HCT116 (cell line): ENCODE measurements around the gene ENTPD5. TPM values are rescaled to one million over a fixed set of nuclear protein-coding genes. Genes with fewer than 3 reads are reported as not detected.
A peak's percentile ranks its signal among the peaks of the same experiment; 100 is the strongest.

ENCODE experiments used
- ATAC-seq: fragments of 200-7000 bp; cut with Tn5 transposase; 2 replicates; pipeline ENCODE4 v1.9.1; 2020; ENCODE audit warnings: mild to moderate bottlenecking, moderate library complexity
- BruUV-seq: library from RNA; stranded (reverse); fragments of 400-500 nt; replicated peaks from 2 replicates; lab custom pipeline; 2021; lab: Mats Ljungman, UMichigan
- CTCF ChIA-PET: fragments of 300-600 bp; sonication (Branson Sonifier 250); formaldehyde crosslinking; loops from one replicate; lab custom pipeline; 2021; ENCODE audit warnings: antibody characterized with exemption; lab: Charles Lee
- POLR2A ChIA-PET: fragments of 300-600, 350-600 bp; sonication (Branson Sonifier 250); formaldehyde crosslinking; loops from one replicate; lab custom pipeline; 2021; ENCODE audit warnings: antibody characterized with exemption; lab: Charles Lee
- RAD21 ChIA-PET, 2 experiments: fragments of 300-600 bp; sonication (Branson Sonifier 250); formaldehyde crosslinking; loops; one replicate each; lab custom pipeline; 2023; ENCODE audit warnings: low total read pairs in 2 of 2; ENCODE audit not compliant: uncharacterized antibody in 2 of 2, unreplicated experiment in 2 of 2, low non-redundant PET in 1 of 2; lab: Charles Lee
- DNase-seq: peaks from one replicate; pipeline ENCODE4 v3.0.0-alpha.2; 2010; ENCODE audit warnings: low read depth, low spot score
- H2AFZ ChIP-seq: fragments of 200-600 bp; shearing (Covaris generic), sonication (generic); 2 replicates; pipeline ENCODE4 v1.6.1; 2017; ENCODE audit warnings: low read depth, mixed run types, mixed read lengths, antibody characterized with exemption, low read length; ENCODE audit not compliant: poor library complexity, severe bottlenecking
- H3K27ac ChIP-seq: 2 replicates; pipeline ENCODE4 v1.5.1; 2012; ENCODE audit warnings: low read depth, low read length
- H3K27me3 ChIP-seq: fragments of 200-600 bp; sonication (generic); 2 replicates; pipeline ENCODE4 v1.6.1; 2016; ENCODE audit warnings: mixed run types, low read length, mixed read lengths; ENCODE audit not compliant: insufficient read depth
- H3K36me3 ChIP-seq, 2 experiments: fragments of 200-500 bp in 1 of 2; fragments of 200-600 bp in 1 of 2; sonication (Bioruptor generic) in 1 of 2; sonication (generic) in 1 of 2; 2 replicates each; pipeline versions ENCODE4 v1.5.1 to v1.6.1; 2014 to 2016; ENCODE audit warnings: low read length in 2 of 2, inconsistent platforms in 1 of 2, mixed read lengths in 1 of 2, mixed run types in 1 of 2; ENCODE audit not compliant: insufficient read depth in 2 of 2, control insufficient read depth in 1 of 2
- H3K4me1 ChIP-seq, 2 experiments: fragments of 200-600 bp in 1 of 2; sonication (generic) in 1 of 2; 2 replicates each; pipeline versions ENCODE4 v1.5.1 to v1.6.1; 2012 to 2017; ENCODE audit warnings: low read length in 2 of 2, inconsistent platforms in 1 of 2, mild to moderate bottlenecking in 1 of 2, mixed read lengths in 1 of 2, mixed run types in 1 of 2, moderate library complexity in 1 of 2; ENCODE audit not compliant: insufficient read depth in 2 of 2, control insufficient read depth in 1 of 2
- H3K4me2 ChIP-seq: fragments of 200-600 bp; sonication (generic); 2 replicates; pipeline ENCODE4 v1.6.1; 2017; ENCODE audit warnings: mixed run types, low read length, mixed read lengths
- H3K4me3 ChIP-seq, 2 experiments: fragments of 200-600 bp in 1 of 2; sonication (generic) in 1 of 2; replicated peaks in 1 of 2; 2 replicates each; pipeline ENCODE4 v1.5.1; 2011 to 2016; ENCODE audit warnings: low read length in 2 of 2, control low read depth in 1 of 2, low read depth in 1 of 2, mild to moderate bottlenecking in 1 of 2, mixed read lengths in 1 of 2, mixed run types in 1 of 2
- H3K79me2 ChIP-seq: fragments of 200-600 bp; sonication (generic); 2 replicates; pipeline ENCODE4 v1.6.1; 2017; ENCODE audit warnings: mild to moderate bottlenecking, mixed run types, low read length, moderate library complexity, mixed read lengths; ENCODE audit not compliant: insufficient read depth
- H3K9ac ChIP-seq: fragments of 200-600 bp; sonication (generic); 2 replicates; pipeline ENCODE4 v1.6.1; 2016; ENCODE audit warnings: low read length, mixed read lengths
- H3K9me2 ChIP-seq: fragments of 200-600 bp; sonication (generic), shearing (Covaris generic); 2 replicates; pipeline ENCODE4 v1.6.1; 2017; ENCODE audit warnings: mixed run types, mild to moderate bottlenecking, moderate library complexity; ENCODE audit not compliant: insufficient read depth
- H3K9me3 ChIP-seq, 2 experiments: fragments of 200-500 bp in 1 of 2; fragments of 200-600 bp in 1 of 2; sonication (Bioruptor generic) in 1 of 2; sonication (generic) in 1 of 2; 2 replicates each; pipeline ENCODE4 v1.6.1; 2014 to 2017; ENCODE audit warnings: low read length in 2 of 2, mixed read lengths in 2 of 2, inconsistent platforms in 1 of 2, low read depth in 1 of 2, mild to moderate bottlenecking in 1 of 2, mixed run types in 1 of 2, moderate library complexity in 1 of 2; ENCODE audit not compliant: control insufficient read depth in 1 of 2, insufficient read depth in 1 of 2
- H4K20me1 ChIP-seq: fragments of 200-600 bp; sonication (generic), shearing (Covaris generic); 2 replicates; pipeline ENCODE4 v1.6.1; 2017; ENCODE audit warnings: mixed run types, mild to moderate bottlenecking, moderate library complexity; ENCODE audit not compliant: insufficient read depth
- CBX3 ChIP-seq: IDR thresholded peaks from 2 replicates; pipeline ENCODE4 v1.6.1; 2012; ENCODE audit warnings: low read depth
- CEBPB ChIP-seq: IDR thresholded peaks from 2 replicates; pipeline ENCODE4 v1.6.1; 2012; ENCODE audit warnings: low read depth
- EGR1 ChIP-seq: IDR thresholded peaks from 2 replicates; pipeline ENCODE4 v1.6.1; 2012; ENCODE audit warnings: low read depth
- EZH2 ChIP-seq: fragments of 200-600 bp; sonication (generic); IDR thresholded peaks from 2 replicates; pipeline ENCODE4 v1.6.1; 2017; ENCODE audit warnings: antibody characterized with exemption, mixed run types
- EZH2phosphoT487 ChIP-seq: fragments of 200-600 bp; IDR thresholded peaks from 2 replicates; pipeline ENCODE4 v1.6.1; 2018; ENCODE audit warnings: antibody characterized with exemption, borderline replicate concordance
- FOSL1 ChIP-seq: IDR thresholded peaks from 2 replicates; pipeline ENCODE4 v1.6.1; 2012; ENCODE audit warnings: low read depth
- MAX ChIP-seq: IDR thresholded peaks from 2 replicates; pipeline ENCODE4 v1.6.1; 2012
- POLR2A ChIP-seq: IDR thresholded peaks from 2 replicates; pipeline ENCODE4 v1.7.0; 2011; ENCODE audit warnings: borderline replicate concordance; ENCODE audit not compliant: insufficient read depth, insufficient read length; ENCODE audit errors: extremely low read depth
- POLR2AphosphoS5 ChIP-seq: IDR thresholded peaks from 2 replicates; pipeline ENCODE4 v1.6.1; 2011; ENCODE audit warnings: mild to moderate bottlenecking, low read depth, low read length, moderate library complexity
- RAD21 ChIP-seq: IDR thresholded peaks from 2 replicates; pipeline ENCODE4 v1.6.1; 2012; ENCODE audit warnings: low read depth, mild to moderate bottlenecking
- REST ChIP-seq: IDR thresholded peaks from 2 replicates; pipeline ENCODE4 v1.6.1; 2012; ENCODE audit warnings: low read depth
- SP1 ChIP-seq: IDR thresholded peaks from 2 replicates; pipeline ENCODE4 v1.6.1; 2012; ENCODE audit warnings: low read depth
- SRF ChIP-seq: IDR thresholded peaks from 2 replicates; pipeline ENCODE4 v1.6.1; 2012; ENCODE audit warnings: low read depth
- TCF7L2 ChIP-seq: IDR thresholded peaks from 2 replicates; pipeline ENCODE4 v1.7.0; 2011; ENCODE audit warnings: borderline replicate concordance, inconsistent platforms; ENCODE audit not compliant: insufficient read depth, insufficient read length; ENCODE audit errors: extremely low read depth
- YY1 ChIP-seq: IDR thresholded peaks from 2 replicates; pipeline ENCODE4 v1.6.1; 2011; ENCODE audit warnings: low read length, low read depth, moderate library complexity, mild to moderate bottlenecking; ENCODE audit not compliant: insufficient replicate concordance; ENCODE audit errors: extremely low read depth
- ZFX ChIP-seq: fragments of 450-650 bp; IDR thresholded peaks from 2 replicates; pipeline ENCODE4 v1.6.1; 2017
- ZNF274 ChIP-seq: fragments of 200-500 bp; sonication (Bioruptor generic); IDR thresholded peaks from 2 replicates; pipeline ENCODE4 v1.6.1; 2014; ENCODE audit warnings: mild to moderate bottlenecking, low read depth, low read length, inconsistent platforms
- intact Hi-C: fragments of 100-400 bp; cut with micrococcal nuclease; formaldehyde crosslinking; loops from 2 replicates; pipeline ENCODE4 v1.10.0; 2022
- total RNA-seq: library from RNA; stranded (reverse); gene quantifications from one replicate; pipeline ENCODE4 v1.2.1, GENCODE V29; 2021; ENCODE audit not compliant: unreplicated experiment
- TF ChIP-seq, protein P1 (sequence below): IDR thresholded peaks from 2 replicates; pipeline ENCODE4 v1.6.1; 2011; ENCODE audit warnings: mild to moderate bottlenecking, low read length, moderate library complexity; ENCODE audit not compliant: insufficient replicate concordance; ENCODE audit errors: extremely low read depth
- TF ChIP-seq, protein P2 (sequence below), 3 experiments: fragments of 200-600 bp in 1 of 3; sonication (generic) in 1 of 3; IDR thresholded peaks in 2 of 3; conservative IDR thresholded peaks in 1 of 3; 2 replicates each; pipeline ENCODE4 v1.5.1; 2012 to 2017; ENCODE audit warnings: low read depth in 2 of 3, low read length in 2 of 3, antibody characterized with exemption in 1 of 3, borderline replicate concordance in 1 of 3, control low read depth in 1 of 3, mild to moderate bottlenecking in 1 of 3, mixed read lengths in 1 of 3, mixed run types in 1 of 3, moderate library complexity in 1 of 3; ENCODE audit not compliant: insufficient read depth in 1 of 3
- TF ChIP-seq, protein P3 (sequence below): IDR thresholded peaks from 2 replicates; pipeline ENCODE4 v1.6.1; 2012

ENTPD5 gene
- total RNA-seq, 1 experiment from 2014 or later: 14.4 TPM

GRCh38 chr14:74018174-74018585, 908 bp downstream of the ENTPD5 start:
- no peaks in the 10 kb centered on the region for H3K27me3 ChIP-seq
- H3K36me3 ChIP-seq: no peaks in the 10 kb centered on the region
- H3K9me3 ChIP-seq: no peaks in the 10 kb centered on the region
- intact Hi-C loops: loop anchor here (5.0 kb wide), 1 partner anchor 66 kb away; the partner anchor contains the start of genes COQ6 and FAM161B
- no peaks in the 10 kb centered on the region for H3K9me2 ChIP-seq
- BruUV-seq: no TSS peak
- TF ChIP-seq, protein P1, sequence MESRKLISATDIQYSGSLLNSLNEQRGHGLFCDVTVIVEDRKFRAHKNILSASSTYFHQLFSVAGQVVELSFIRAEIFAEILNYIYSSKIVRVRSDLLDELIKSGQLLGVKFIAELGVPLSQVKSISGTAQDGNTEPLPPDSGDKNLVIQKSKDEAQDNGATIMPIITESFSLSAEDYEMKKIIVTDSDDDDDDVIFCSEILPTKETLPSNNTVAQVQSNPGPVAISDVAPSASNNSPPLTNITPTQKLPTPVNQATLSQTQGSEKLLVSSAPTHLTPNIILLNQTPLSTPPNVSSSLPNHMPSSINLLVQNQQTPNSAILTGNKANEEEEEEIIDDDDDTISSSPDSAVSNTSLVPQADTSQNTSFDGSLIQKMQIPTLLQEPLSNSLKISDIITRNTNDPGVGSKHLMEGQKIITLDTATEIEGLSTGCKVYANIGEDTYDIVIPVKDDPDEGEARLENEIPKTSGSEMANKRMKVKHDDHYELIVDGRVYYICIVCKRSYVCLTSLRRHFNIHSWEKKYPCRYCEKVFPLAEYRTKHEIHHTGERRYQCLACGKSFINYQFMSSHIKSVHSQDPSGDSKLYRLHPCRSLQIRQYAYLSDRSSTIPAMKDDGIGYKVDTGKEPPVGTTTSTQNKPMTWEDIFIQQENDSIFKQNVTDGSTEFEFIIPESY: no peak
- TF ChIP-seq SP1 (no peak), RAD21 (no peak), FOSL1 (no peak), SRF (no peak), MAX (no peak), ZNF274 (no peak), EZH2 (no peak), CBX3 (no peak), EGR1 (no peak), ZFX (no peak), CEBPB (no peak), YY1 (no peak), REST (no peak), EZH2phosphoT487 (no peak), TCF7L2 (no peak), POLR2AphosphoS5 (no peak), POLR2A (no peak)
- TF ChIP-seq, protein P2, sequence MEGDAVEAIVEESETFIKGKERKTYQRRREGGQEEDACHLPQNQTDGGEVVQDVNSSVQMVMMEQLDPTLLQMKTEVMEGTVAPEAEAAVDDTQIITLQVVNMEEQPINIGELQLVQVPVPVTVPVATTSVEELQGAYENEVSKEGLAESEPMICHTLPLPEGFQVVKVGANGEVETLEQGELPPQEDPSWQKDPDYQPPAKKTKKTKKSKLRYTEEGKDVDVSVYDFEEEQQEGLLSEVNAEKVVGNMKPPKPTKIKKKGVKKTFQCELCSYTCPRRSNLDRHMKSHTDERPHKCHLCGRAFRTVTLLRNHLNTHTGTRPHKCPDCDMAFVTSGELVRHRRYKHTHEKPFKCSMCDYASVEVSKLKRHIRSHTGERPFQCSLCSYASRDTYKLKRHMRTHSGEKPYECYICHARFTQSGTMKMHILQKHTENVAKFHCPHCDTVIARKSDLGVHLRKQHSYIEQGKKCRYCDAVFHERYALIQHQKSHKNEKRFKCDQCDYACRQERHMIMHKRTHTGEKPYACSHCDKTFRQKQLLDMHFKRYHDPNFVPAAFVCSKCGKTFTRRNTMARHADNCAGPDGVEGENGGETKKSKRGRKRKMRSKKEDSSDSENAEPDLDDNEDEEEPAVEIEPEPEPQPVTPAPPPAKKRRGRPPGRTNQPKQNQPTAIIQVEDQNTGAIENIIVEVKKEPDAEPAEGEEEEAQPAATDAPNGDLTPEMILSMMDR (IDR thresholded peaks at IDR 0.05 in 2 of 3, conservative IDR thresholded peaks at IDR 0.05 in 1 of 3; ENCODE audit: borderline replicate concordance in 1 of 3, insufficient read depth in 1 of 3, low read depth in 2 of 3, low read length in 2 of 3): no peak
- TF ChIP-seq, protein P3, sequence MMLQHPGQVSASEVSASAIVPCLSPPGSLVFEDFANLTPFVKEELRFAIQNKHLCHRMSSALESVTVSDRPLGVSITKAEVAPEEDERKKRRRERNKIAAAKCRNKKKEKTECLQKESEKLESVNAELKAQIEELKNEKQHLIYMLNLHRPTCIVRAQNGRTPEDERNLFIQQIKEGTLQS: no peak
- POLR2A ChIA-PET: no interaction called here
- H3K9ac ChIP-seq: peak overlapping the region; percentile 96
- no peak for DNase-seq
- H3K4me3 ChIP-seq: peak overlapping the region; percentile 78 to 87
- H3K4me2 ChIP-seq: peak overlapping the region; percentile 79
- peaks cover 17 to 34% of the 10 kb centered on the region in 2 experiments for H3K4me1 ChIP-seq
- peak overlapping the region; percentile 94 for H3K27ac ChIP-seq
- no peak overlapping the region for H2AFZ ChIP-seq
- RAD21 ChIA-PET: no interaction called here
- 0 out of 2 replicates have a peak, but pooled peaks cover 4% of the 10 kb centered on the region for H3K79me2 ChIP-seq
- no peaks in the 10 kb centered on the region for H4K20me1 ChIP-seq
- CTCF ChIA-PET: no interaction called here
- ATAC-seq: peak; percentile 3
